ENCODE data around the gene MNT.

Gene MNT

DNA sequence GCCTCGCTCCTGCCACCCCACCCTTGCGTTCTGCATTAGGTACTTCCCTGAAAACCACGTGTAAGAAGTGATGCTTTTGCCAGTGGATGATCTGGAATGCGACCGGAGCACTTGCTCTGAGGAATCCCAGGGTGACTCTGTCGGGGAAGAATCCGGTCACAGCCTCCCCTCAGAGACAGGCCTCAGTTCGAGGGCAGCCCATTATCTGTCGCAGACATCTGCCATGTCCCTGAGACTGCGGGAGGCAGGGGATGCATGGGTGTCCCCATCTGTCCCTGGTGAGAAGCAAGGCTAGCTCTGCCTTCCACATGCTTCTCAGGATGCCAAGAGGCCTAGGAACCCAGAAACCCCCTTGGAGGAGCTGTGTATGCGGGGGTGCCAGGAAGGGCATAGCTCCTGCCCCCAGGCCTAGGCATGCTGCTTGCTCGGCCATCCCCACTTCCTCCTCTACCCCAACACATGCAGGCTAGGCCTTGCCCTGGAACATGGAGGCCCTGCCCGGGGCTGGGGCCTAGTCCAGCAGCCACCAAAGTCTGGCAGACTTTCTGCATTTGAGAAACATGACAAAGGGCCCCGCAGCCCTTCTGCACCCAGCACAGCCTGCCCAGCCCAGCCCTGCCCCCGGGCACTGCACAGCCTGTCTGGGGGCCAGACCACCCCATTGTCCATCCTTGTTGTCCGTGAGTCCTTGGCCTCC is 20.5 kb downstream of the MNT start:
- no peak for DNase-seq

DNA sequence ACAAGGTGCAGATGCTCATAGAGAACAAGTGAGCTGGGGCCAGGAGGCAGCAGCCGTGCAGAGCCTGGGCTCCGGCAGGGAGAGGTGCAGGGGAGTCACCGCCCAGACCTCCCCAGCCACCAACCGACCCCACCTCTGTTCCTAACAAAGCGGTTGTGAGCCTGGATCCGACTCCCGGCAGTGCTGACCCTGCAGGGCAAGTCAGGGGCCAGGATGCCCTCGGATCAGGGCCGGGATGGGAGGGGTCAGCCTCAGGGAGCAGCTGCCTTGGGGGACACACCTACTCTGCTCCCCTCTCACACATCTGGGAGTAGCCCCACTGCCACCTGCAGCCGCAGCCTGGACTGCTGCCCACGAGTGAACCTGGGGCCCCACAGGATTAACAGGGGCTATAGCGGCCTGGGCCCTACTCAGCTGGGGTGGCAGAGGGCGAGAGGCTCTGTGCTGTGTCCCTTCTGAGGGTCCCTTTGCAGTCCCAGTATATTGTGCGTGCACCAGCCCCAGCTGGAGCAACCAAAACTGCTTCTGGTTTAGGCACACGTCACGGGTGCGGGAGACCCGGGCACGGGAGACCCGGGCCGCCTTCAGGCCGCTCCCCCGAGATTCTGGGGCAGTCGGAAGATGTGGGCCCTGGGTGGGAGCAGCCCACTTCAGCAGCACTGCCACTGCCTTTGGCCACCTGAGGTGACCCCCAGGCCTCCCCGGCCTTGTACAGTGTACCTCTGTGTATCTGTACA is 21.2 kb downstream of the MNT start:
- DNase-seq: no peak

DNA sequence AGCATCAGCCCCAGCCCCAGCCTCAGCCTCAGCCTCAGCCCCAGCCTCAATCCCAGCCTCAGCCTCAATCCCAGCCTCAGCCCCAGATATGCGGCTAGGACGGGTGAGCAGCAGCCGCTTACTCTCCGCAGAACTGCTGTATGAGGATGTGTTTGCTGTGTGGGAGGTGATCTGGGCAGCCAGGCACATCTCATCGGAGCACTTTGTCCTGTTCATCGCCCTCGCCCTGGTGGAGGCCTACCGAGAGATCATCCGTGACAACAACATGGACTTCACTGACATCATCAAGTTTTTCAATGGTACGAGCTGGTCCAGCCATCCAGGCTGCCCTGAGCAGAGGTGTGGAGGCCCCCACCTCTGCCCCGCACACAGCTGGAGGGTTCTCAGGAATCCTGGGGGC is 22.0 kb downstream of the MNT start:
- no peak for DNase-seq

DNA sequence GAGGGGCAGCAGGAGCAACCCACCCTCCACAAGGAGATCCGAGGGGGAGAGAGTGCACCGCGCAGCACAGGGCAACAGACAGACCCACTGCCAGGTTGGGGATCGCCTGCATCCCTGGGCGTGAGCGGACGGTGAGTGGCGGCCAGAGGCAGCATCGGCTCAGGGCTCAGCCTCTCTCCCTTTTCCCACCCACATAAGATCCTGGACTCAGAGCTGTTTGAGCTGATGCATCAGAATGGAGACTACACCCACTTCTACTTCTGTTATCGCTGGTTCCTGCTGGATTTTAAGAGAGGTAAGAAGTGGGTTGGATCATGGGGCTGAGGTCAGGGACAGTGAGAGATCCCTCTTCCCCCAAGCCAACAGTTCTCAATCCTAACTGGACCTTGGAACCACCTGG is 23.2 kb downstream of the MNT start:
- no peak for DNase-seq

DNA sequence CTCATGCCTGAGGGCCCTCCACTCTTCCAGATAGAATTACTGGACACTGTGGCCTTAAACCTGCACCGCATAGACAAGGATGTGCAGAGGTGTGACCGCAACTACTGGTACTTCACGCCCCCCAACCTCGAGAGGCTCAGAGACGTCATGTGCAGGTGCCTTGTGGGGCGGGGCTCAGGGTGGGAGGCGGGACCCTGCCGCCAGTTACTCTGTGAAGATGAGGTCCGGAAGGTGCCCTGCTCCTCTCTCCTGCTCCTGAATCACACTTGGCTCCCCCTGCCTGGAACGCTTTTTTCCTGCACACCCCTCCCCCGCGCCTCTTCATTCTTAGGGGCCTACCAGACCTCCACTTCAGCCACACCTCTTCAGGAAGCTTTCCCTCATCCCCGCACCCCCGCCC is 24.8 kb downstream of the MNT start:
- no peak for DNase-seq

DNA sequence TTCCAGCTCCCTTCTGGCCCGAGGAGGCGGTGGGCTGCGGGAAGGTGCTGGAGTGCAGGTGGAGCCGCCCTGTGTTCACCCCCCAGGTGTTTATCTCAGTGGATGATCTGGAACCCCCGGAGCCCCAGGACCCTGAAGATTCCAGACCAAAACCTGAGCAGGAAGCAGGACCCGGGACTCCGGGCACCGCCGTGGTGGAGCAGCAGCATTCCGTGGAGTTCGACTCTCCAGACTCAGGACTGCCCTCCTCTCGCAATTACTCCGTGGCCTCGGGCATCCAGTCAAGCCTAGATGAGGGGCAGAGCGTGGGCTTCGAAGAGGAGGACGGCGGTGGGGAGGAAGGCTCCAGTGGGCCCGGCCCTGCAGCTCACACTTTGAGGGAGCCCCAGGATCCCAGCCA is 25.5 kb downstream of the MNT start:
- DNase-seq: no peak

DNA sequence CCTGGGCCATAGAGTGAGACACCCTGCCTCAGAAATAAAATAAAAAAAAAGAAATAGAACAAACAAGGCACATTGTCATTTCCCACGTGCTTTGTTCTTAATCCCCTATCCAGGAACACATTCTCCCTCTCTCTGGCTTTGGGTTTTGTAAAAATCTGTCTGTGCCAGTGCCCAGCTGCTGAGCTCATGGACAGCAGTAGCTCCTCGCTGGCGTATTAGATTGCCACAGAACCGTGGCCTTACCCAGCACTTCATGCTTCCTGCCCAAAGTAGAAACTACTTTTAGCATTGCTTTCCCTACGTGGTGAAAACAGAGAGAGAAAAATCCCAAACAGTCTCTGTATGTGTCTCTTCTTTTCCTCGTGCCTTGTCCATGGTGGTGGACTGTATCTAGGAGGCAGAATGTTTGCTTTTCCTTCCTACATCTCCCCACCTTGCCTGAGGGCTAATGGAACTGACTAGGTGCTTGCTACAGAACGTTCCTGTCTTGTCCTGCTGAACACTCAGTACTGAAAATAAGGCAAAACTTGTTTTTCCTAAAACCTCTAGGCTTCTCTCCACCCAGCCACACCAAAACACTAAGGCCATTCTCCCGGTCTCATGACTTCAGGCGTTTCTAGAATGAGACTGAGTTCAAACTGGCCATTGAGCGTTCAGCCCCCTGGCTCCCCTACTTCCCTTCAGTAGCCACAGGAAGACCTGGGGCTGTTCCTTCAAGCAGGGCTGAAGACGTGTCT is 26.1 kb downstream of the MNT start:
- no peak for DNase-seq

DNA sequence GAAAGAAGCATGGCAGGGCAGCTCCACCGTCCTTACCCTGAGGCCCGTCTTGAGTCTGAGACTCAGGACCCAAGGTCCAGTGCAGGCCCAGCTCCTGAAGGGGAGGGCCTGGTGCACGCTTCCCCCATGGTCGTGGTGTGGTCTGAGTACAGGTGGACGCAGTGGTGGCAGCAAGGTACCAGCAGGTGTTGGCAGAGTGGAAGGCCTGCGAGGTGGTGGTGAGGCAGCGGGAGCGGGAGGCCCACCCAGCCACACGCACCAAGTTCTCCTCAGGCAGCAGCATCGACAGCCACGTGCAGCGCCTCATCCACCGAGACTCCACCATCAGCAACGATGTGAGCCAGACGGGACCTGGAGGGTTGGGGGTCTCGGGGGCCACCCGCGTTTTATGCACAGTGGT is 27.7 kb downstream of the MNT start:
- no peak for DNase-seq

DNA sequence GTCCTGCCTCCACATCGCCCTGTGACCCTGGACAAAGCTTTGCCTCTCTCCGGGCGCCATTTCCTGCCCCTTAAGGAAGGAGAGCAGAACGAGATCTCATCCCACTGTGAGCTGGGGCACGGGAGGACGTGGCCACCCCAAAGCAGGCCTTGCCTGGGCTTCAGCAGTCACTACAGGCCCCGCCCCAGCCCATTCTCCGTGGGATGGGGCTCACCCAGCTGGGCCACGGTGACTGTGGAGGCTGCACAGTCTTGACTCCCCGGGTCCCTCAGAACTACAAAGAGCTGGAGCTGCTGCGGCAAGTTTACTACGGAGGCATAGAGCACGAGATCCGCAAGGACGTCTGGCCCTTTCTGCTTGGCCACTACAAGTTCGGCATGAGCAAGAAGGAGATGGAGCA is 28.2 kb downstream of the MNT start:
- no peak for DNase-seq

DNA sequence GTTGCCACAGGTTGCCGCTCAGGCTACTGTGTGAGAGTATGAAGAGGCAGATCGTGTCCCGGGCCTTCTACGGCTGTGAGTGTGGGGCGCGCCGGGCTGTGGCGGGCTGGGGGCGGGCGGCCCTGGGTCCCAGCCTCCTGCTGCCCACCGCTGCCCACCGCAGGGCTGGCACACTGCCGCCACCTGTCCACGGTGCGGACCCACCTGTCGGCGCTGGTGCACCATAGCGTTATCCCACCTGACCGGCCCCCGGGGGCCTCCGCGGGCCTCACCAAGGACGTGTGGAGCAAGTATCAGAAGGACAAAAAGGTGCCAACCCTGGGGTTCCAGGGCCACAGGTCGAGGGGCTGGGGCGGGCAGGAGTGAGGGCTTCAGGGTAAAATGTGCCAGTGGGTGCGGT is 28.7 kb downstream of the MNT start:
- DNase-seq: no peak

DNA sequence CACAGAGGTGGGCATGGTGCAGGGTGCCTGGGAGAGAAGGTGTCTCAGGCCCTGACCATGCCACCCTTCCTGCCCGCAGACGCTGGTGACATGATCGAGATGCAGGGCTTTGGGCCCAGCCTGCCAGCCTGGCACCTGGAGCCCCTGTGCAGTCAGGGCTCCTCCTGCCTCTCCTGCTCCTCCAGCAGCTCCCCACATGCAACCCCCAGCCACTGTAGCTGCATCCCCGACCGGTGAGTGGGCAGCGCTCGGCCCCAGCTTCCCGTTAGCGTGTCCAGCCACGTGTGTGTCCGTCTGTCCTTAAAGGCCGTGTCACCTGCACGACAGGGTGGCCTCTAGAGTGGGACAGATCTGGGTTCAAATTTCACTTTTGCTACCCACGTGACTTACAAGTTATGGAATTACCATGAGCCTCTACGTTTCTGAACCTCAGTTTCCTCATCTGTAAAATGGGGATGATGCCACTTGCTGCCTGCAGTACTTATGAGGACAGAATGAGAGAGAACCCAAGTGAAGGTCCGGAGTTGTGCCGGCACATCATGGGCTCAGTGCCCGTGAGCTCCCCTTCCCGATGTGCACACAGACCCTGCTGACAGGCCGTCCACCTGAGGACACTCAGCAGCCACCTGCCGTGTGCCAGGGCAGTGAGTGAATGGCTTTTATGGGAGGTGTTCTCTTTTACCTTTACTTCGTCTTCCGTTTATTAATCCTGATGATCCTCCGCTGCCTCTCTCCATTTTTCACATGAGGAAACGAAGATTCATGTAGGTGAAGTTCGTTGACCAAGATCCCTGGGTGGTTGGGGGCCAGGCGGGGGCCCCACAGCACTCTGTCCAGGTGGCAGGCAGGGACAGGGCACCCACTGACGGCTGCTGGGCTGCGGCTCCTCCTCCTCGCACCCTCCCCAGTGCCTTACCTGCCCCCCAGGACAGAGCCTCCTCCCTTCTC is 29.4 kb downstream of the MNT start:
- DNase-seq: no peak

DNA sequence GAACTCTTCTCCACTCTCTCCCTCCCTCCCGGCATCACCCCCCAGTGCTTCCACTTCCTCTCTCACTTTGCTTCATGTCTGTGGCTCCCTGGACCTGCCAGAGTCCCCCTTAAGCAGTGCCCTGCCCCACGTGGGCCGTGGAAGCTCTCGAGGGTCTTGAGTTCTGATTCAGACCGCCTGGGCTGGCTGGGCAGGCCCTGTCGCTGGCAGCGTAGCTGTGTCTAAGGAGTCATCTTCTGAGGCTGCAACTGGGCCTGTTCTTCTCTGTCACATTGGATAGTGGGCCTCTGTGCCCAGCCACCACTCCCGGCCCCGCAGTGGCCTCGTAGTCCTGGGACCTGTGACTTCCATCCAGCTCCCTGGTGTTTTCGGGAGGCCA is 30.7 kb downstream of the MNT start:
- DNase-seq: no peak

DNA sequence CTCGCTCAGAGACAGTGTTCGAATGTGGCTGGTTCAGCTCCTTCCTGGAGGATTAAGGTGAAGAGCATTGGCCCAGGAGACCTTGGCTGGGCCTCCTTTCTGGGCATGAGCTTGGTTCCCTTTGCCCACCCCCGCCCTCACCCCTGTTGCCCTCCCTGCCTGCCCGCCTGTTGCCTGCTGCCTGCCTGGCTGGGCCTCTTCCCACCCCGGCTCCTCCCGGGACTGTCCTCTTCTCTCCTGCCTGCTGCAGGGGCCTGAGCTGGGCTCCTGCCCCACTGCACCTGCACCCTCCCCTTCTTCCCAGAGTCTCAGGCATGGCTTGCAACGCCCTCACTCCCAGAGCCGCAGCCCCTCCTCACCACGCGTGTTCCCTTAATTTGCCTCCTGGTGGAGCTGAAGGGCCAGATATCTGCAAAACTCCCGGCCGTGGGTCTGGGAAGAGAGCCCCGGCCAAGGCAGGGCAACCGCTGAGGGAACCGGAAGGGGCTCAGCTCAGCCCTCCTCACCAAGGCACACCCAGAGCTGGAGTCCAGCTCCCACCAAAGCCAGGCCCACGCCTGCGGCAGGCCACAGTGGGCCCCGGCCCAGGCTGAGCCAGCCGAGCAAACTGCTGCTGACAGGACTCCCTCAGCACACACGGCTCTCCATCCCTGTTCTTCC is 31.2 kb downstream of the MNT start:
- DNase-seq: no peak

DNA sequence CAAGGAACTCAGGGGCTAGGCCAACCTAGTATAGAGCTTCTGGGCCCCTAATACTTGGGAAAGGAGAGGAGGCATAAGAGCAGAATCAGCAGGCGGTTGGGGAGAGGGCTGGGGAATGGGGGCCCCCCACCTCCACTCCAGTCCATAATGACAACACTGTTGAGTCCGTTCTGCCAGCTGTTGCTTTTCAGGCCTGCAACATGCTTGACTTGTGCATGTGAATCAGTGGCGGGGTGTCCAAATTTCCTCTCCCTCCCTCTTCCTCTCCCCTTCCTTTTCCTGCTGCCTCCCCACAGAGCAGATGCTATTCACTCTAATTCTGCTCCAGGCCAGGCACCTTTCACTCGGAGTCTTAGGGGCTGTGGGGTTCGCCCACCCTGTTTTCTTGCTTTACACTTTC is 31.8 kb downstream of the MNT start:
- no peak for DNase-seq

DNA sequence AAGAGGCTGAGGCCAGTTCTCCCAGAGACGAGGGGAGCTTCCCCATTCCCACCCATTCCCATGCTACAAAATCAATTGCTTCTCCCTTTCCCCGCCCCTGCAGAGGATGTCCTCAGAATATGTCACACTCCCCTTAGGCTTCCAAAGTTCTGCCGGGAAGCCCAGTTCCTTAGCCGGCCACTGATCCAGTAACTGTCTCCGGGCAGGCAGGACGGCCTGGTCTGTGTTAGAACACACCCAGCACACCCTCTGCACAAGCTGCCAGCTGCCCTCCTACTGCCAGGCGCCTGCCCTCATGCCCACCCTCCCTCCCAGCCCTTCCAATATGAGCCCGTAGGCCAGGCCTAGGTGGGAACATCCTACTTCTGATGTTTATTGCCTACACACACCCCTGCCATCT is 32.5 kb downstream of the MNT start:
- DNase-seq: no peak

DNA sequence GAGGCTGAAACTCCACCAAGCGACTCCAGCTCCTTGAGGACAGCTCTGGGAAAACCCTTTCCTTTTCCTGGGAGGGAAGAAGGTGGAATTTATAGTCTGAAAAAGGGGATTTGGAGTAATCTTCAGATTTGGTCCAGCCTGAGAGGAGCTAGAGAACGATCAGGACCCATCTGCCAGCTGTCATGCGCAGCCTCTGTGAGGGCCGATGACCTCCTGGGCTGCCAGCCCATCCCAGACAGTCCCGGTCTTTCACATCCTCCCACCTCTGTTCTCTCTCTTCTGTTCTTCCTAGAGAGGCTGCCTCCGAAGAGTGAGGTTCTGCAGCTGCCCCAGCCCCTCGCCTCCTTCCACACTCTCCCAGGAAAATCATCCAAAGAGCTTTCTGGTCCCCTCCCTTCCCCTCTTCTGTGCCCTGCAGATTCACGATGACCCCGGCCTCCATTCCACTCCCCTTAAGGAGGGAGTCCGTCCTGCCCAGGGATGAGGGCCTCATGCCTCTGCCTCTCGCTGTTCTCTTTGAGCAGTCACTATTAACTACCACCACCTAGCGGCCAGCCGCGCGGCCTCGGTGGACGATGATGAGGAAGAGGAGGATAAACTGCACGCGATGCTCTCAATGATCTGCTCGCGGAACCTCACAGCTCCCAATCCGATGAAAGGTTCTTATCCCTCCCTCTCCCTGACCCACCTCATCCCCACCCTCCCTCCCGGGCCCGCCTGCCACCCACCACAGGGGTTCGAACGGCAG is 33.9 kb downstream of the MNT start:
- DNase-seq: no peak

DNA sequence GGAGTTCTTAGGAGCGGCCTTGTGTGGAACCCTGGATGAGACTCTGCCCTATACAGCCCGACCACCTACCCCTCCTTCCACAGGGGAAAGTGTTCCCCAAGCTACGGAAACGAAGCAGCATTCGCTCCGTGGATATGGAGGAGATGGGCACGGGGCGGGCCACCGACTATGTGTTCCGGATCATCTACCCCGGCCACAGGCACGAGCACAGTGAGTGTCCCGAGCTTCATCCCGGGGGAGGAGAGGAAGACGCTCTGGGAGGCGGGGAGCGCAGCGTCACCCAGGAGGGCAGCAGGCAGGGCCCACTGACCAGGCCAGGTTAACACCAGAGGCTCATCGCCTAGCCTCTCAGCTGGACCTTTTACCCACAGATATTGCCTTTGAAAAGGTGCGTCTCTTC is 35.7 kb downstream of the MNT start:
- no peak for DNase-seq

DNA sequence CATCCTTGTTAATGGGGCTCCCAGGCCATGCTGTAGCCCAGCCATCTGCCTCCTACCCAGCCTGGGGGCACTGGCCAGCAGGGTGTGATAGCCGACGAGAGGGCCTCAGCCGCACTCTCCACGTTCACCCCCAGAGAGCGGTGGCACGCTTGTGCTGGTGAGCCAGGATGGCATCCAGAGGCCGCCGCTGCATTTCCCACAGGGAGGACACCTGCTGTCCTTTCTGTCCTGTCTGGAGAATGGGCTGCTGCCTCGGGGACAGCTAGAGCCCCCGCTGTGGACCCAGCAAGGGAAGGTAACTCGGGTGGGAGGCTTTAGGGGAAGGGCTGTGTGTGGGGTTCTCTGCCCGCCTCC is 36.1 kb downstream of the MNT start:
- no peak for DNase-seq

DNA sequence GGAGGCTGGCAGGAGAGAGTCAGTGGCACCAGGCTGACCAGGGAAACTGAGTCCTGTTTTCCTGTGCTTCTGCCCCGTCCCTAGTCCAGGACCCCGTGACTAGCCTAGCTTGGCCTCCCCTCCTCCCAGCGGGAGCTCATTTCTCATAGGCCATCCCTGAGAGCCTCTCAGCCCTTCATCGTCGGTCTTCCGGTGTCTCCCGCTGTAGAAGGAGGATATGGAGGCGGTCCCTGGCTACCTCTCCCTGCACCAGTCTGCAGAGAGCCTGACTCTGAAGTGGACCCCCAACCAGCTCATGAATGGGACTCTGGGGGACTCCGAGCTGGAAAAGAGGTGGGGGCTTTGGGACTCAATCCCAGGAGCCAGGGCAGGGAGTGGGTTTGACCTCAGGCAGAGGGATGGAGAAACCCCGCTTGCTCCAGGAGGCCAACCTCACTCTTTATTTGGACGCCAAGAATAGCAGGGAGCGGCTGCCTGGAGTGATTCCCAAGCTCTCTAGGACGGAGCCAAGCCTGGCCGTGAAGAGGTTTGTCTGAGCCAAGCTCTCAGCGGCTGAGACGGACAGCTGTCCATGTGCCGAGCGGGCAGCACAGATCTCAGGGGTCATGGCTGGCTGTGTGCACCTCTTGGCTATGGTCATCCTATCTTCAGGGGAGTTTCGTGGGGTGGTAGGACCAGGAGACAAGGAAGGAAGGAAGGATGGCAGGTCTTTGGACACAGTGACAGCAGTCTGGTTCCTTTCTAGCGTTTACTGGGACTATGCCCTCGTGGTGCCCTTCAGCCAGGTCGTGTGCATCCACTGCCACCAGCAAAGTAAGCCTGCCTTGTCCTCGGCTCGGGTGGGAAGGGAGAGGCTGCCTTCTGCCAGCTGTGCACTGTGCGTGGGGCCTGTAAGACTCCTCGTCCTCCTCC is 36.8 kb downstream of the MNT start:
- DNase-seq: no peak

DNA sequence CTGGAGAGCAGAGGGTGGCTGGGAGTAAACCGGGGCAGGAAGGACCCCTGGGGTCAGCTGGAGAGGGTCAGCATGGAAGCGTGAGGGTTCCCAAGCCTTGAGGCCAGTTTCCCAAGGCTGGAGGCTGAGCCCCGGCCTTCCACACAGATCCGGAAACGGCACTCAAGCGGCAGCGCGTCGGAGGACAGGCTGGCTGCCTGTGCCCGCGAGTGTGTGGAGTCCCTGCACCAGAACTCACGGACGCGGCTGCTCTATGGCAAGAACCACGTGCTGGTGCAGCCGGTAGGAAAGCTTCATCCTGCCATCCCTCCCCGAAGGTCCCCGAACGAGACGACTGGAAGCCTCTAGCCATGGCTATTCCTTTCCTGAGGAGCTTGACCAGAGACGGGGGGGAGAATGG is 37.5 kb downstream of the MNT start:
- no peak for DNase-seq

DNA sequence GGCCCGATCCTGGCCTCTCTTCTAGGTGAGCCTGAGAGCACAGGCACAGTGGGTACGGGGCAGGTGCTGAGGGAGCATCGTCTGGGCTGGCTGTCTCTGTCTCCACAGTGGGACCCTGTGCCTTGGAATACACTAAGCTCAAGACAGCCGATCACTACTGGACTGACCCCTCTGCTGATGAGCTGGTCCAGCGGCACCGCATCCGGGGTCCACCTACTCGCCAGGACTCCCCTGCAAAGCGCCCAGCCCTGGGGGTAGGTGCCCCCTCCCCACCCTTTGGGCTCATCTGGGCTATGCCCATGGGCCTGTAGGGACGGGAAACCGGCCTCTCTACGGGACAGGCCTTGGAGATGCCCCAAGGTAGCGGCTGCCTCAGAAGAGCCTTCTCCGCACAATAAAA is 38.0 kb downstream of the MNT start:
- no peak for DNase-seq

Measured in NCI-H1930 (cell line).